GM12891 (cell line): Measurements from ENCODE around the gene ATXN7L2. TPM values are rescaled to one million over a fixed set of nuclear protein-coding genes. Genes with fewer than 3 reads are reported as not detected.
A peak's percentile ranks its signal among the peaks of the same experiment; 100 is the strongest.
"Not testable (repeated sequence)": the region's sequence is repeated elsewhere in the genome, so short reads cannot be mapped to it uniquely, and the experiment has no call there.

Source experiments
- DNase-seq: peaks from one replicate; pipeline ENCODE4 v3.0.0; 2011; ENCODE audit warnings: low spot score; ENCODE audit not compliant: insufficient read length
- FAIRE-seq: peaks from 2 replicates; lab custom pipeline; 2011; peaks lifted over from hg19 to GRCh38; lab: Jason Lieb, UNC
- PAX5 ChIP-seq: IDR thresholded peaks from 2 replicates; pipeline ENCODE4 v1.6.1; 2011; ENCODE audit warnings: low read length, moderate library complexity, mild to moderate bottlenecking; ENCODE audit not compliant: insufficient read depth, severe bottlenecking
- POLR2A ChIP-seq: IDR thresholded peaks from 2 replicates; pipeline ENCODE4 v1.6.1; 2011; ENCODE audit warnings: low read depth, low read length, control low read depth
- POLR2AphosphoS5 ChIP-seq: IDR thresholded peaks from 2 replicates; pipeline ENCODE4 v1.6.1; 2011; ENCODE audit warnings: low read depth, low read length, control low read depth
- POU2F2 ChIP-seq: IDR thresholded peaks from 2 replicates; pipeline ENCODE4 v1.6.1; 2011; ENCODE audit warnings: low read depth, mild to moderate bottlenecking, control low read depth, low read length, moderate library complexity
- SPI1 ChIP-seq: IDR thresholded peaks from 2 replicates; pipeline ENCODE4 v1.6.1; 2011; ENCODE audit warnings: low read depth, low read length, control low read depth
- TAF1 ChIP-seq: IDR thresholded peaks from 2 replicates; pipeline ENCODE4 v1.6.1; 2011; ENCODE audit warnings: low read depth, low read length, control low read depth
- polyA plus RNA-seq: library from polyadenylated mRNA; unstranded; fragments of >200 nt; gene quantifications from one replicate; pipeline ENCODE4 v1.2.1, GENCODE V29; 2012; ENCODE audit warnings: low read depth, missing spikeins, inconsistent platforms; ENCODE audit not compliant: missing spikeins

The ATXN7L2 gene
- polyA plus RNA-seq, result 6.7 TPM

GRCh38 chr1:109483672-109484518 is at the start of gene ATXN7L2:
ATXN7L2 (plus strand) TSS chr1:109483905; CDS start chr1:109483954, 49 bp downstream.
- peak; percentile 100 for FAIRE-seq
- peak; percentile 97 for DNase-seq
- no peak for TF ChIP-seq PAX5
- peak; percentile 99 for TF ChIP-seq TAF1
- peak; percentile 74 for TF ChIP-seq POLR2AphosphoS5
- TF ChIP-seq POLR2A, result peak; percentile 86
- no peak for TF ChIP-seq POU2F2
- no peak for TF ChIP-seq SPI1

- no peak for FAIRE-seq
- no peak for DNase-seq
- TF ChIP-seq TAF1, result no peak
- no peak for TF ChIP-seq POLR2AphosphoS5
- no peak for TF ChIP-seq SPI1
- no peak for TF ChIP-seq POLR2A
- no peak for TF ChIP-seq PAX5
- no peak for TF ChIP-seq POU2F2
Measured at GRCh38 chr1:109434484-109434883, 49.2 kb upstream of the ATXN7L2 start.

GRCh38 chr1:109438798-109439297 is 44.9 kb upstream of the ATXN7L2 start:
- FAIRE-seq, result no peak
- TF ChIP-seq POLR2AphosphoS5 (no peak), POU2F2 (no peak)
- no peak for DNase-seq

- TF ChIP-seq POLR2A, result no peak
- TF ChIP-seq SPI1, result no peak
- TF ChIP-seq POU2F2, result no peak
- no peak for TF ChIP-seq POLR2AphosphoS5
- no peak for TF ChIP-seq PAX5
- TF ChIP-seq TAF1, result no peak
- FAIRE-seq, result no peak
- DNase-seq, result no peak
Measured at GRCh38 chr1:109441069-109441468, 42.6 kb upstream of the ATXN7L2 start.

GRCh38 chr1:109443476-109443875 is 40.2 kb upstream of the ATXN7L2 start:
- DNase-seq (no peak), FAIRE-seq (no peak)
- TF ChIP-seq POU2F2, result no peak
- no peak for TF ChIP-seq POLR2A
- TF ChIP-seq POLR2AphosphoS5, result no peak
- TF ChIP-seq SPI1, result no peak
- no peak for TF ChIP-seq PAX5
- no peak for TF ChIP-seq TAF1

GRCh38 chr1:109444346-109444745 is 39.4 kb upstream of the ATXN7L2 start:
- FAIRE-seq (no peak), DNase-seq (no peak)
- TF ChIP-seq POLR2A (no peak), POLR2AphosphoS5 (no peak), PAX5 (no peak)

GRCh38 chr1:109445949-109446695 is 37.6 kb upstream of the ATXN7L2 start:
- DNase-seq, FAIRE-seq: not testable (repeated sequence)

GRCh38 chr1:109447524-109447923 is 36.2 kb upstream of the ATXN7L2 start:
- no peak for DNase-seq
- FAIRE-seq, result no peak
- TF ChIP-seq TAF1, result no peak
- TF ChIP-seq POLR2AphosphoS5, result no peak
- no peak for TF ChIP-seq SPI1
- TF ChIP-seq POLR2A, result no peak
- no peak for TF ChIP-seq PAX5
- TF ChIP-seq POU2F2, result no peak

- FAIRE-seq (no peak), DNase-seq (no peak)
- TF ChIP-seq POU2F2, result no peak
- TF ChIP-seq POLR2A, result no peak
- no peak for TF ChIP-seq POLR2AphosphoS5
- no peak for TF ChIP-seq TAF1
- no peak for TF ChIP-seq SPI1
- TF ChIP-seq PAX5, result no peak
Measured at GRCh38 chr1:109454497-109455133, 29.1 kb upstream of the ATXN7L2 start.

GRCh38 chr1:109457819-109458218 is 25.9 kb upstream of the ATXN7L2 start:
- TF ChIP-seq SPI1, result no peak
- TF ChIP-seq TAF1, result no peak
- no peak for TF ChIP-seq POLR2A
- TF ChIP-seq POU2F2, result no peak
- TF ChIP-seq POLR2AphosphoS5, result no peak
- TF ChIP-seq PAX5, result no peak
- FAIRE-seq, result no peak
- DNase-seq, result no peak
